ENCODE measurements around the gene TOB1.

TOB1 gene

GRCh38 chr17:50908860-50909764 is 43.0 kb upstream of the TOB1 start:
- POLR2A ChIA-PET: interaction anchor here (2.0 kb wide), 1 partner anchor 43 kb away, joined by 9 read pairs; the partner anchor contains the start of gene TOB1
- CTCF ChIA-PET: interaction anchor here (0.6 to 0.8 kb wide), 2 partner anchors 45 to 93 kb away, joined by 3 read pairs; no protein-coding TSS in a partner anchor
- Histone ChIP-seq H3K4me1 (ENCODE audit: control insufficient read depth, insufficient read depth, low read length) (peaks cover 13% of the 10 kb centered on the region), H3K27ac (ENCODE audit: extremely low read depth, low read depth, low read length) (no peak overlapping the region; the same call in 1 of the 2 replicates), H3K36me3 (ENCODE audit: control insufficient read depth in 2 of 2, insufficient read depth in 1 of 2, low read length in 2 of 2) (no peaks in the 10 kb centered on the region), H3K4me3 (ENCODE audit: low read depth, low read length) (no peak overlapping the region), H3K9me3 (ENCODE audit: control insufficient read depth, insufficient read depth, low read depth, low read length) (no peaks in the 10 kb centered on the region)
- TF ChIP-seq ZNF600 (tag by site-specific recombination; IDR thresholded peaks at IDR 0.05) (peak; percentile 63; the same call in 1 of the 2 replicates), ZNF169 (tag by site-specific recombination; IDR thresholded peaks at IDR 0.05) (no peak), ZBTB8A (tag by site-specific recombination; IDR thresholded peaks at IDR 0.05) (peak; percentile 10; the same call in 1 of the 2 replicates), GLIS1 (tag by site-specific recombination; IDR thresholded peaks at IDR 0.05) (peak; percentile 93), ZNF121 (tag by site-specific recombination; IDR thresholded peaks at IDR 0.05) (peak; percentile 91; the same call in 1 of the 2 replicates), REST (tag by site-specific recombination; IDR thresholded peaks at IDR 0.05) (peak; percentile 81), ZIC2 (tag by site-specific recombination; IDR thresholded peaks at IDR 0.05) (peak; percentile 96), GLIS2 (tag by site-specific recombination; IDR thresholded peaks at IDR 0.05) (peak; percentile 57; the same call in 1 of the 2 replicates), ZBTB48 (tag by site-specific recombination; IDR thresholded peaks at IDR 0.05) (peak; percentile 57), ZNF132 (tag by site-specific recombination; IDR thresholded peaks at IDR 0.05; ENCODE audit: borderline replicate concordance) (no peak), INSM2 (tag by site-specific recombination; IDR thresholded peaks at IDR 0.05) (0 out of 2 replicates have a peak, but pooled peaks have one; percentile 13)

- Histone ChIP-seq H3K9me3 (ENCODE audit: control insufficient read depth, insufficient read depth, low read depth, low read length) (no peaks in the 10 kb centered on the region), H3K27ac (ENCODE audit: extremely low read depth, low read depth, low read length) (no peak overlapping the region), H3K36me3 (ENCODE audit: control insufficient read depth in 2 of 2, insufficient read depth in 1 of 2, low read length in 2 of 2) (no peaks in the 10 kb centered on the region), H3K4me3 (ENCODE audit: low read depth, low read length) (no peak overlapping the region), H3K4me1 (ENCODE audit: control insufficient read depth, insufficient read depth, low read length) (peaks cover 19% of the 10 kb centered on the region)
- TF ChIP-seq ZNF768 (tag by site-specific recombination; IDR thresholded peaks at IDR 0.05): 0 out of 2 replicates have a peak, but pooled peaks have one; percentile 25
- no peak for TF ChIP-seq ZNF169 (tag by site-specific recombination; IDR thresholded peaks at IDR 0.05)
- no peak for TF ChIP-seq ZNF600 (tag by site-specific recombination; IDR thresholded peaks at IDR 0.05)
- TF ChIP-seq SCRT2 (tag by site-specific recombination; IDR thresholded peaks at IDR 0.05): peak; percentile 84
- 0 out of 2 replicates have a peak, but pooled peaks have one; percentile 53 for TF ChIP-seq SCRT1 (tag by site-specific recombination; IDR thresholded peaks at IDR 0.05; ENCODE audit: borderline replicate concordance)
- ChIA-PET CTCF (interaction anchor here (0.6 to 1.1 kb wide), 2 partner anchors 16 to 45 kb away, joined by 3 read pairs; no protein-coding TSS in a partner anchor), POLR2A (interaction anchor here (2.0 kb wide), 1 partner anchor 42 kb away, joined by 9 read pairs; the partner anchor contains the start of gene TOB1)
Measured at GRCh38 chr17:50908140-50908859, 42.1 kb upstream of the TOB1 start.

Measured in HEK293 (cell line).